Mesothelial cell of epicardium (in vitro differentiated cells): Measurements from ENCODE around the gene RNF2. TPM values are rescaled to one million over a fixed set of nuclear protein-coding genes. Genes with fewer than 3 reads are reported as not detected.

Experiments used
- DNase-seq, 2 experiments: peaks; one replicate each; pipeline ENCODE4 v3.0.0; 2021; ENCODE audit warnings: low spot score in 2 of 2; ENCODE audit not compliant: unreplicated experiment in 2 of 2
- H3K27ac Mint-ChIP-seq: 2 replicates; pipeline ENCODE4 v1.8.0; 2021; ENCODE audit warnings: mixed read lengths
- H3K27me3 Mint-ChIP-seq: 2 replicates; pipeline ENCODE4 v1.8.0; 2021; ENCODE audit warnings: low read depth, mixed read lengths
- H3K36me3 Mint-ChIP-seq: 2 replicates; pipeline ENCODE4 v1.8.0; 2021; ENCODE audit warnings: mixed read lengths
- H3K4me1 Mint-ChIP-seq: 2 replicates; pipeline ENCODE4 v1.8.0; 2021; ENCODE audit warnings: mixed read lengths
- H3K4me3 Mint-ChIP-seq: 2 replicates; pipeline ENCODE4 v1.8.0; 2021; ENCODE audit warnings: mild to moderate bottlenecking, moderate library complexity, mixed read lengths
- H3K9me3 Mint-ChIP-seq: 2 replicates; pipeline ENCODE4 v1.8.0; 2021; ENCODE audit warnings: mixed read lengths
- CTCF ChIP-seq: fragments of 200-600 bp; sonication (generic); IDR thresholded peaks from one replicate; pipeline ENCODE4 v1.5.0; 2021; ENCODE audit warnings: antibody characterized with exemption; ENCODE audit not compliant: unreplicated experiment
- total RNA-seq: library from RNA; stranded (reverse); gene quantifications from 3 replicates; pipeline ENCODE4 v1.2.1, GENCODE V29; 2021

The RNF2 gene
- total RNA-seq, 1 donor from 2014 or later = 36.1 TPM

- H3K4me1 Mint-ChIP-seq = peaks cover 5% of the 10 kb centered on the region
- H3K27ac Mint-ChIP-seq = no peak overlapping the region
- no peaks in the 10 kb centered on the region for H3K36me3 Mint-ChIP-seq
- no peak overlapping the region for H3K4me3 Mint-ChIP-seq
- TF ChIP-seq CTCF = no peak
- no peak for DNase-seq
- no peaks in the 10 kb centered on the region for H3K27me3 Mint-ChIP-seq
- H3K9me3 Mint-ChIP-seq = peaks cover 4% of the 10 kb centered on the region
These were observed 29.7 kb upstream of the RNF2 start for GRCh38 chr1:185015631-185016030.

GRCh38 chr1:185016880-185017279 is 28.5 kb upstream of the RNF2 start:
- no peaks in the 10 kb centered on the region for H3K36me3 Mint-ChIP-seq
- peaks cover 10% of the 10 kb centered on the region for H3K9me3 Mint-ChIP-seq
- H3K4me1 Mint-ChIP-seq = peaks cover 5% of the 10 kb centered on the region
- TF ChIP-seq CTCF = no peak
- H3K4me3 Mint-ChIP-seq = no peak overlapping the region
- no peak for DNase-seq
- no peak overlapping the region for H3K27ac Mint-ChIP-seq
- no peaks in the 10 kb centered on the region for H3K27me3 Mint-ChIP-seq

- H3K36me3 Mint-ChIP-seq = no peaks in the 10 kb centered on the region
- no peak overlapping the region for H3K4me3 Mint-ChIP-seq
- peaks cover 5% of the 10 kb centered on the region for H3K4me1 Mint-ChIP-seq
- no peak overlapping the region for H3K27ac Mint-ChIP-seq
- no peaks in the 10 kb centered on the region for H3K27me3 Mint-ChIP-seq
- H3K9me3 Mint-ChIP-seq = peaks cover 10% of the 10 kb centered on the region
- DNase-seq = no peak
- no peak for TF ChIP-seq CTCF
These were observed 28.0 kb upstream of the RNF2 start for GRCh38 chr1:185017338-185017737.

GRCh38 chr1:185017966-185018365 is 27.4 kb upstream of the RNF2 start:
- Mint-ChIP-seq H3K4me3 (no peak overlapping the region), H3K9me3 (peaks cover 16% of the 10 kb centered on the region), H3K27me3 (no peaks in the 10 kb centered on the region), H3K4me1 (peaks cover 5% of the 10 kb centered on the region), H3K36me3 (no peaks in the 10 kb centered on the region), H3K27ac (no peak overlapping the region)
- DNase-seq = no peak
- no peak for TF ChIP-seq CTCF

GRCh38 chr1:185027252-185027882 is 18.0 kb upstream of the RNF2 start:
- H3K27me3 Mint-ChIP-seq = no peaks in the 10 kb centered on the region
- TF ChIP-seq CTCF = no peak
- no peaks in the 10 kb centered on the region for H3K4me1 Mint-ChIP-seq
- no peak for DNase-seq
- peaks cover 10% of the 10 kb centered on the region for H3K36me3 Mint-ChIP-seq
- H3K4me3 Mint-ChIP-seq = no peak overlapping the region
- no peak overlapping the region for H3K27ac Mint-ChIP-seq
- peaks cover 43% of the 10 kb centered on the region for H3K9me3 Mint-ChIP-seq

GRCh38 chr1:185033686-185034085 is 11.7 kb upstream of the RNF2 start:
- Mint-ChIP-seq H3K4me1 (peaks cover 4% of the 10 kb centered on the region), H3K4me3 (no peak overlapping the region), H3K27me3 (peaks cover 1% of the 10 kb centered on the region), H3K36me3 (no peaks in the 10 kb centered on the region), H3K9me3 (peaks cover 10% of the 10 kb centered on the region), H3K27ac (no peak overlapping the region)
- no peak for DNase-seq
- no peak for TF ChIP-seq CTCF
